HG03575 (cell line): ENCODE results near the gene TNIK.
"Not testable (repeated sequence)": the region's sequence is repeated elsewhere in the genome, so short reads cannot be mapped to it uniquely, and the experiment has no call there.

Source experiments
- ATAC-seq: cut with Tn5 transposase; IDR thresholded peaks from one replicate; pipeline ENCODE4 v1.9.1; 2021; ENCODE audit not compliant: unreplicated experiment, insufficient number of reproducible peaks, low FRiP score; ENCODE audit errors: extremely low read depth

TNIK gene

GRCh38 chr3:171257251-171258203, 202.7 kb downstream of the TNIK start:
- ATAC-seq = peak; percentile 38

GRCh38 chr3:171256445-171257250, 203.6 kb downstream of the TNIK start:
- ATAC-seq = no peak

- peak; percentile 34 for ATAC-seq
These were observed 204.9 kb downstream of the TNIK start for GRCh38 chr3:171255236-171255806.

GRCh38 chr3:171254315-171254714, 205.9 kb downstream of the TNIK start:
- no peak for ATAC-seq

GRCh38 chr3:171251835-171252234, 208.4 kb downstream of the TNIK start:
- ATAC-seq = no peak

GRCh38 chr3:171250444-171250843, 209.8 kb downstream of the TNIK start:
- no peak for ATAC-seq

GRCh38 chr3:171249245-171249644, 211.0 kb downstream of the TNIK start:
- ATAC-seq = no peak

GRCh38 chr3:171248426-171249111, 211.6 kb downstream of the TNIK start:
- peak; percentile 70 for ATAC-seq

GRCh38 chr3:171245796-171246765, 214.1 kb downstream of the TNIK start:
- no peak for ATAC-seq

GRCh38 chr3:171242951-171243350, 217.3 kb downstream of the TNIK start:
- no peak for ATAC-seq

GRCh38 chr3:171242170-171242569, 218.0 kb downstream of the TNIK start:
- ATAC-seq = no peak

GRCh38 chr3:171241655-171242054, 218.6 kb downstream of the TNIK start:
- ATAC-seq = not testable (repeated sequence)

GRCh38 chr3:171240504-171240835, 219.7 kb downstream of the TNIK start:
- ATAC-seq = no peak

GRCh38 chr3:171239757-171240503, 220.3 kb downstream of the TNIK start:
- no peak for ATAC-seq

- no peak for ATAC-seq
These were observed 223.2 kb downstream of the TNIK start for GRCh38 chr3:171237009-171237385.

GRCh38 chr3:171236265-171237008, 223.8 kb downstream of the TNIK start:
- no peak for ATAC-seq
